Measurements from ENCODE around the gene USP20. TPM values are rescaled to one million over a fixed set of nuclear protein-coding genes. Genes with fewer than 3 reads are reported as not detected.

The USP20 gene
- total RNA-seq, 1 donor from 2014 or later, result 21.3 TPM

- no peak for DNase-seq (ENCODE audit: low spot score)
- no peaks in the 10 kb centered on the region for H3K27me3 Mint-ChIP-seq (ENCODE audit: low read depth)
- TF ChIP-seq, protein P1, sequence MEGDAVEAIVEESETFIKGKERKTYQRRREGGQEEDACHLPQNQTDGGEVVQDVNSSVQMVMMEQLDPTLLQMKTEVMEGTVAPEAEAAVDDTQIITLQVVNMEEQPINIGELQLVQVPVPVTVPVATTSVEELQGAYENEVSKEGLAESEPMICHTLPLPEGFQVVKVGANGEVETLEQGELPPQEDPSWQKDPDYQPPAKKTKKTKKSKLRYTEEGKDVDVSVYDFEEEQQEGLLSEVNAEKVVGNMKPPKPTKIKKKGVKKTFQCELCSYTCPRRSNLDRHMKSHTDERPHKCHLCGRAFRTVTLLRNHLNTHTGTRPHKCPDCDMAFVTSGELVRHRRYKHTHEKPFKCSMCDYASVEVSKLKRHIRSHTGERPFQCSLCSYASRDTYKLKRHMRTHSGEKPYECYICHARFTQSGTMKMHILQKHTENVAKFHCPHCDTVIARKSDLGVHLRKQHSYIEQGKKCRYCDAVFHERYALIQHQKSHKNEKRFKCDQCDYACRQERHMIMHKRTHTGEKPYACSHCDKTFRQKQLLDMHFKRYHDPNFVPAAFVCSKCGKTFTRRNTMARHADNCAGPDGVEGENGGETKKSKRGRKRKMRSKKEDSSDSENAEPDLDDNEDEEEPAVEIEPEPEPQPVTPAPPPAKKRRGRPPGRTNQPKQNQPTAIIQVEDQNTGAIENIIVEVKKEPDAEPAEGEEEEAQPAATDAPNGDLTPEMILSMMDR (IDR thresholded peaks at IDR 0.05), result no peak
- H3K4me3 Mint-ChIP-seq (ENCODE audit: unreplicated experiment), result no peak overlapping the region
- H3K9me3 Mint-ChIP-seq (ENCODE audit: low read depth), result no peaks in the 10 kb centered on the region
- H3K36me3 Mint-ChIP-seq (ENCODE audit: low read depth), result peaks cover 36% of the 10 kb centered on the region
- H3K27ac Mint-ChIP-seq (ENCODE audit: unreplicated experiment), result no peak overlapping the region
- H3K4me1 Mint-ChIP-seq (ENCODE audit: low read depth), result peaks cover 14% of the 10 kb centered on the region
Measured at GRCh38 chr9:129897263-129897662, 62.0 kb downstream of the USP20 start.

- Mint-ChIP-seq H3K36me3 (ENCODE audit: low read depth) (peaks cover 39% of the 10 kb centered on the region), H3K4me3 (ENCODE audit: unreplicated experiment) (no peak overlapping the region), H3K9me3 (ENCODE audit: low read depth) (no peaks in the 10 kb centered on the region), H3K4me1 (ENCODE audit: low read depth) (peaks cover 5% of the 10 kb centered on the region), H3K27ac (ENCODE audit: unreplicated experiment) (no peak overlapping the region), H3K27me3 (ENCODE audit: low read depth) (no peaks in the 10 kb centered on the region)
- TF ChIP-seq, protein P1 (IDR thresholded peaks at IDR 0.05), result no peak
- DNase-seq (ENCODE audit: low spot score), result no peak
Measured at GRCh38 chr9:129898185-129898584, 62.9 kb downstream of the USP20 start.

GRCh38 chr9:129899620-129900019 lies 64.4 kb downstream of the USP20 start:
- DNase-seq (ENCODE audit: low spot score), result no peak
- H3K9me3 Mint-ChIP-seq (ENCODE audit: low read depth), result no peaks in the 10 kb centered on the region
- H3K27ac Mint-ChIP-seq (ENCODE audit: unreplicated experiment), result no peak overlapping the region
- H3K4me3 Mint-ChIP-seq (ENCODE audit: unreplicated experiment), result no peak overlapping the region
- H3K27me3 Mint-ChIP-seq (ENCODE audit: low read depth), result no peaks in the 10 kb centered on the region
- TF ChIP-seq, protein P1 (IDR thresholded peaks at IDR 0.05), result no peak
- peaks cover 37% of the 10 kb centered on the region for H3K36me3 Mint-ChIP-seq (ENCODE audit: low read depth)
- peaks cover 5% of the 10 kb centered on the region for H3K4me1 Mint-ChIP-seq (ENCODE audit: low read depth)

DNA sequence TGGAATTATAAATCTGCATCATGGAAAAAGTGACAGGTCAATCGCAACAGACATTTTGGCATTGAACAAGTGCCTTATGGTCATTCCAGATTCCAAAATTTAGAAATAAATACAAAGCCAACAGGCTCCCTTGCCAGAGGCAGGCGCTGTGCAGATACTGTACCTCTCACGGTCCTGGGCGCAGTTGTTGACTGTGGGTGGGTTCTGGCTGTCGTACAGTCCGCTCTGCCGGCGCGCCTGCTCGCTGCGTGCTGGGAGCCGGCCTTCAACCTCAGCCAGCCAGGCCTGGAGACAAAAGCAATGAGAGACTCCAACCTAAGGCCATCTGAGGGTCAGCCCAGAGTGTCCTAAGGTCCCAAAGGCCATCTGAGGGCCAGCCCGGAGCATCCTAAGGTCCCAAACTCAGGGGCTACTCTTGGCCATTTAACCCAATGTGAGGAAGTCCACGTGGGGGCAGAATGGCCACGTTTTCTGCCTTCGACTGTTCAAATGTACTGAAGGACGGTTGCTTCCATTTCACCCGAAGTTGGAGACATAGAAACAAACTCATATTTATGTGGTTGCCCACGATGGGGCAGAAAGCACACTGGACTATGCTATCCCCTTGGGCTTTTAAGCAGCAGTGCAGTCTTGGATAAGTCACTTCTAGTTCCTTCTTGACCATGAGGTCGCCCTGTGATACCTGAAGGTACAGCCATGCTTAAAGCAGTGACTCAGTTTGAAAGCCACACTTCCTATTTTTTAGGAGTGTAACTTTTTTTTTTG lies 65.2 kb downstream of the USP20 start:
- H3K9me3 Mint-ChIP-seq (ENCODE audit: low read depth), result no peaks in the 10 kb centered on the region
- H3K4me3 Mint-ChIP-seq (ENCODE audit: unreplicated experiment), result no peak overlapping the region
- TF ChIP-seq, protein P1 (IDR thresholded peaks at IDR 0.05), result no peak
- peaks cover 5% of the 10 kb centered on the region for H3K4me1 Mint-ChIP-seq (ENCODE audit: low read depth)
- H3K36me3 Mint-ChIP-seq (ENCODE audit: low read depth), result peaks cover 36% of the 10 kb centered on the region
- no peak overlapping the region for H3K27ac Mint-ChIP-seq (ENCODE audit: unreplicated experiment)
- no peaks in the 10 kb centered on the region for H3K27me3 Mint-ChIP-seq (ENCODE audit: low read depth)
- DNase-seq (ENCODE audit: low spot score), result no peak

- peaks cover 33% of the 10 kb centered on the region for H3K36me3 Mint-ChIP-seq (ENCODE audit: low read depth)
- peaks cover 5% of the 10 kb centered on the region for H3K4me1 Mint-ChIP-seq (ENCODE audit: low read depth)
- no peak for DNase-seq (ENCODE audit: low spot score)
- no peaks in the 10 kb centered on the region for H3K9me3 Mint-ChIP-seq (ENCODE audit: low read depth)
- H3K27me3 Mint-ChIP-seq (ENCODE audit: low read depth), result no peaks in the 10 kb centered on the region
- H3K4me3 Mint-ChIP-seq (ENCODE audit: unreplicated experiment), result no peak overlapping the region
- TF ChIP-seq, protein P1 (IDR thresholded peaks at IDR 0.05), result no peak
- no peak overlapping the region for H3K27ac Mint-ChIP-seq (ENCODE audit: unreplicated experiment)
Measured at GRCh38 chr9:129901993-129902739, 66.9 kb downstream of the USP20 start.
